HUES6 (cell line): Measurements from ENCODE around the gene ARHGAP24.

Experiments
- H3K27ac ChIP-seq: 2 replicates; pipeline ENCODE4 v1.7.0; 2013; ENCODE audit warnings: low read depth, mild to moderate bottlenecking, low read length, inconsistent platforms
- H3K27me3 ChIP-seq: 2 replicates; pipeline ENCODE4 v1.6.1; 2013; ENCODE audit warnings: low read length; ENCODE audit not compliant: control insufficient read depth, insufficient read depth
- H3K36me3 ChIP-seq: 2 replicates; pipeline ENCODE4 v1.6.1; 2013; ENCODE audit warnings: low read length; ENCODE audit not compliant: control insufficient read depth, insufficient read depth
- H3K4me1 ChIP-seq: 2 replicates; pipeline ENCODE4 v1.6.1; 2013; ENCODE audit warnings: low read length; ENCODE audit not compliant: control insufficient read depth, insufficient read depth
- H3K4me3 ChIP-seq: 2 replicates; pipeline ENCODE4 v1.5.1; 2013; ENCODE audit warnings: low read depth, low read length
- H3K9ac ChIP-seq: one replicate; pipeline ENCODE4 v1.6.1; 2013; ENCODE audit warnings: mild to moderate bottlenecking, low read length
- H3K9me3 ChIP-seq: 2 replicates; pipeline ENCODE4 v1.6.1; 2013; ENCODE audit warnings: low read depth, low read length; ENCODE audit not compliant: control insufficient read depth, insufficient read depth

Gene ARHGAP24

GRCh38 chr4:85703096-85703495 is 228.1 kb downstream of the ARHGAP24 start:
- Histone ChIP-seq H3K4me3 (no peak overlapping the region), H3K27me3 (no peaks in the 10 kb centered on the region), H3K4me1 (no peaks in the 10 kb centered on the region), H3K27ac (no peak overlapping the region), H3K9me3 (no peaks in the 10 kb centered on the region), H3K36me3 (no peaks in the 10 kb centered on the region), H3K9ac (no peak overlapping the region)

- Histone ChIP-seq H3K27ac (no peak overlapping the region), H3K27me3 (no peaks in the 10 kb centered on the region), H3K36me3 (no peaks in the 10 kb centered on the region), H3K4me1 (no peaks in the 10 kb centered on the region), H3K9me3 (no peaks in the 10 kb centered on the region), H3K9ac (no peak overlapping the region), H3K4me3 (no peak overlapping the region)
These were observed 232.7 kb downstream of the ARHGAP24 start for GRCh38 chr4:85707611-85708010.

- Histone ChIP-seq H3K9me3 (no peaks in the 10 kb centered on the region), H3K27me3 (no peaks in the 10 kb centered on the region), H3K9ac (no peak overlapping the region), H3K36me3 (no peaks in the 10 kb centered on the region), H3K4me3 (no peak overlapping the region), H3K4me1 (no peaks in the 10 kb centered on the region), H3K27ac (no peak overlapping the region)
These were observed 233.5 kb downstream of the ARHGAP24 start for GRCh38 chr4:85708468-85708867.

GRCh38 chr4:85713005-85713404 is 238.1 kb downstream of the ARHGAP24 start:
- Histone ChIP-seq H3K9me3 (no peaks in the 10 kb centered on the region), H3K27ac (no peak overlapping the region), H3K4me1 (no peaks in the 10 kb centered on the region), H3K27me3 (no peaks in the 10 kb centered on the region), H3K36me3 (no peaks in the 10 kb centered on the region), H3K4me3 (no peak overlapping the region), H3K9ac (no peak overlapping the region)

GRCh38 chr4:85715991-85716737 is 241.2 kb downstream of the ARHGAP24 start:
- no peaks in the 10 kb centered on the region for H3K27me3 ChIP-seq
- H3K4me3 ChIP-seq: no peak overlapping the region
- no peaks in the 10 kb centered on the region for H3K36me3 ChIP-seq
- H3K4me1 ChIP-seq: no peaks in the 10 kb centered on the region
- H3K9ac ChIP-seq: no peak overlapping the region
- no peak overlapping the region for H3K27ac ChIP-seq
- no peaks in the 10 kb centered on the region for H3K9me3 ChIP-seq

- Histone ChIP-seq H3K27me3 (no peaks in the 10 kb centered on the region), H3K27ac (no peak overlapping the region), H3K4me1 (no peaks in the 10 kb centered on the region), H3K9ac (no peak overlapping the region), H3K36me3 (no peaks in the 10 kb centered on the region), H3K9me3 (no peaks in the 10 kb centered on the region), H3K4me3 (no peak overlapping the region)
These were observed 242.4 kb downstream of the ARHGAP24 start for GRCh38 chr4:85717351-85717750.

GRCh38 chr4:85717847-85718246 is 242.9 kb downstream of the ARHGAP24 start:
- Histone ChIP-seq H3K36me3 (no peaks in the 10 kb centered on the region), H3K4me1 (no peaks in the 10 kb centered on the region), H3K9ac (no peak overlapping the region), H3K27ac (no peak overlapping the region), H3K9me3 (no peaks in the 10 kb centered on the region), H3K4me3 (no peak overlapping the region), H3K27me3 (no peaks in the 10 kb centered on the region)

- Histone ChIP-seq H3K27me3 (no peaks in the 10 kb centered on the region), H3K36me3 (no peaks in the 10 kb centered on the region), H3K4me1 (no peaks in the 10 kb centered on the region; the same call in 1 of the 2 replicates), H3K9me3 (no peaks in the 10 kb centered on the region), H3K4me3 (no peak overlapping the region), H3K27ac (no peak overlapping the region), H3K9ac (no peak overlapping the region)
These were observed 245.8 kb downstream of the ARHGAP24 start for GRCh38 chr4:85720735-85721134.

- no peaks in the 10 kb centered on the region for H3K9me3 ChIP-seq
- no peak overlapping the region for H3K27ac ChIP-seq
These were observed 247.5 kb downstream of the ARHGAP24 start for GRCh38 chr4:85722401-85722800.

GRCh38 chr4:85722807-85723206 is 247.9 kb downstream of the ARHGAP24 start:
- Histone ChIP-seq H3K9me3 (no peaks in the 10 kb centered on the region), H3K36me3 (no peaks in the 10 kb centered on the region), H3K27ac (no peak overlapping the region)

More at GRCh38 chr4:85722401-85722800, 247.5 kb downstream of the ARHGAP24 start:
- Histone ChIP-seq H3K36me3 (no peaks in the 10 kb centered on the region), H3K9ac (no peak overlapping the region), H3K4me3 (no peak overlapping the region), H3K4me1 (no peaks in the 10 kb centered on the region; the same call in 1 of the 2 replicates), H3K27me3 (no peaks in the 10 kb centered on the region)

GRCh38 chr4:85724791-85725563 is 250.0 kb downstream of the ARHGAP24 start:
- H3K36me3 ChIP-seq: no peaks in the 10 kb centered on the region
- no peaks in the 10 kb centered on the region for H3K9me3 ChIP-seq
- no peak overlapping the region for H3K27ac ChIP-seq
- no peaks in the 10 kb centered on the region; the same call in 1 of the 2 replicates for H3K4me1 ChIP-seq
- H3K27me3 ChIP-seq: no peaks in the 10 kb centered on the region
- H3K4me3 ChIP-seq: no peak overlapping the region
- no peak overlapping the region for H3K9ac ChIP-seq

More at GRCh38 chr4:85722807-85723206, 247.9 kb downstream of the ARHGAP24 start:
- H3K27me3 ChIP-seq: no peaks in the 10 kb centered on the region
- no peak overlapping the region for H3K9ac ChIP-seq
- no peaks in the 10 kb centered on the region; the same call in 1 of the 2 replicates for H3K4me1 ChIP-seq
- no peak overlapping the region for H3K4me3 ChIP-seq
